Heart right ventricle (tissue), 16 donors: ENCODE results near the gene ZNF276. TPM values are rescaled to one million over a fixed set of nuclear protein-coding genes. Genes with fewer than 3 reads are reported as not detected.
"Not testable (repeated sequence)": the region's sequence is repeated elsewhere in the genome, so short reads cannot be mapped to it uniquely, and the experiment has no call there.

Source experiments
- ATAC-seq, 8 donors: fragments of 200-7000 bp; cut with Tn5 transposase; one replicate each; pipeline ENCODE4 v1.9.1; 2020; ENCODE audit warnings: mild to moderate bottlenecking in 8 of 8, moderate library complexity in 8 of 8, moderate number of reproducible peaks in 1 of 8
- DNase-seq, 2 donors: peaks; one replicate each; pipeline ENCODE4 v3.0.0-alpha.2; 2020
- H3K27ac ChIP-seq, 10 donors: fragments of 200-600 bp; sonication (generic) in 2 of 10; one replicate each; pipeline versions ENCODE4 v1.5.0 to v1.8.0; 2020 to 2022; ENCODE audit warnings: mild to moderate bottlenecking in 3 of 10
- H3K27me3 ChIP-seq, 7 donors: fragments of 200-600 bp; one replicate each; pipeline ENCODE4 v1.8.0; 2021 to 2022; ENCODE audit warnings: mild to moderate bottlenecking in 2 of 7
- H3K36me3 ChIP-seq, 9 donors: fragments of 200-600 bp; sonication (generic) in 1 of 9; one replicate each; pipeline versions ENCODE4 v1.5.0 to v1.8.0; 2020 to 2022; ENCODE audit warnings: mild to moderate bottlenecking in 2 of 9
- H3K4me1 ChIP-seq, 9 donors: fragments of 200-600 bp; sonication (generic) in 1 of 9; one replicate each; pipeline versions ENCODE4 v1.5.0 to v1.8.0; 2020 to 2022; ENCODE audit warnings: mild to moderate bottlenecking in 4 of 9
- H3K4me3 ChIP-seq, 10 donors: fragments of 200-600 bp; sonication (generic) in 2 of 10; one replicate each; pipeline versions ENCODE4 v1.5.0 to v1.8.0; 2020 to 2022; ENCODE audit warnings: mild to moderate bottlenecking in 7 of 10, moderate library complexity in 2 of 10
- H3K9me3 ChIP-seq, 11 donors: fragments of 200-600 bp in 10 of 11; sonication (generic) in 2 of 11; one replicate each; pipeline versions ENCODE4 v1.5.0 to v1.8.0; 2013 to 2022; ENCODE audit warnings: mild to moderate bottlenecking in 2 of 11, control low read depth in 1 of 11, moderate library complexity in 1 of 11
- WGBS, 2 donors: extraction: QIAGEN DNeasy Blood & Tissue Kit; methylation state at CpG; one replicate each; pipeline ENCODE4 v1.1.7; 2013; ENCODE audit warnings: inconsistent platforms in 1 of 2; 5-methylcytosine and 5-hydroxymethylcytosine counted together
- intact Hi-C, 10 donors: fragments of 100-400 bp; cut with DNase I; formaldehyde crosslinking; loops; one replicate each; pipeline versions ENCODE4 v1.11.1 to v1.14.2; 2022
- polyA plus RNA-seq, 2 donors: library from polyadenylated mRNA; stranded (reverse); fragments of 200-250 nt; gene quantifications; one replicate each; pipeline ENCODE4 v1.2.3, GENCODE V29; 2013
- total RNA-seq, 10 donors: library from RNA; stranded (reverse); fragmentation: NEBNext Ultra II Directional in 3 of 10; extraction: Animal tissue kit (Norgen Biotek cat#: 25700) in 3 of 10; gene quantifications; one replicate each; pipeline versions ENCODE4 v1.2.1 to v1.2.4, GENCODE V29; 2021 to 2023
- TF ChIP-seq, protein P1 (sequence below), 9 donors: fragments of 200-600 bp; sonication (generic) in 2 of 9; IDR thresholded peaks; one replicate each; pipeline versions ENCODE4 v1.5.0 to v1.8.0; 2021 to 2022; ENCODE audit warnings: antibody characterized with exemption in 9 of 9, mild to moderate bottlenecking in 5 of 9, moderate library complexity in 1 of 9
- donor health status: Arrhythmogenic right ventricular cardiomyopathy.
- donor health status: ischemic (EF 13 %, LVEDD 7.1; RV severe dilation, severe dysfunction).
- donor health status: healthy with polysubstance abuse.
- donor health status: DM: no; HTN: yes; CAD: no.
- donor health status: DM: no; HTN: no; CAD: no.
- donor health status: ischemic (EF 25% LVEDD 6.9; RV normal size, moderate dysfunction).
- donor health status: ischemic (EF 25% LVEDD 5.7; RV mildly dilated, moderate dysfunction).
- donor health status: healthy.
- donor health status: DM: yes; HTN: yes; CAD: no.
- donor health status: Ischemic cardiomyopathy.
- donor health status: ischemic (EF 35%, LVEDD 5.7; RV mildly dilated, moderate dysfunction).
- donor health status: nonischemic (EF 11% LVEDD 7.7; RV severe dilation, severe dysfunction).
- donor health status: DM: yes; HTN: yes; CAD: no.
- donor health status: PGD.
- donor health status: ischemic (EF 29% LVEDD 5.4; RV normal size, mild dysfunction).
- donor health status: nonischemic (EF 23%, LVEDD 6.1; RV moderate dilation, normal function).

The ZNF276 gene
- total and polyA plus RNA-seq, 12 donors, result 8.2 to 29.3 (median 12.8) TPM

- Histone ChIP-seq H3K9me3 (no peaks in the 10 kb centered on the region), H3K27me3 (no peaks in the 10 kb centered on the region), H3K36me3 (peaks cover 0 to 21% (median 0%) of the 10 kb centered on the region in 9 donors), H3K4me1 (peaks cover 0 to 34% (median 0%) of the 10 kb centered on the region in 9 donors), H3K4me3 (peak overlapping the region in 3 of 10 donors; percentile 5 to 46 (median 15)), H3K27ac (peak overlapping the region in 2 of 10 donors; percentile 35 to 87)
- TF ChIP-seq, protein P1, sequence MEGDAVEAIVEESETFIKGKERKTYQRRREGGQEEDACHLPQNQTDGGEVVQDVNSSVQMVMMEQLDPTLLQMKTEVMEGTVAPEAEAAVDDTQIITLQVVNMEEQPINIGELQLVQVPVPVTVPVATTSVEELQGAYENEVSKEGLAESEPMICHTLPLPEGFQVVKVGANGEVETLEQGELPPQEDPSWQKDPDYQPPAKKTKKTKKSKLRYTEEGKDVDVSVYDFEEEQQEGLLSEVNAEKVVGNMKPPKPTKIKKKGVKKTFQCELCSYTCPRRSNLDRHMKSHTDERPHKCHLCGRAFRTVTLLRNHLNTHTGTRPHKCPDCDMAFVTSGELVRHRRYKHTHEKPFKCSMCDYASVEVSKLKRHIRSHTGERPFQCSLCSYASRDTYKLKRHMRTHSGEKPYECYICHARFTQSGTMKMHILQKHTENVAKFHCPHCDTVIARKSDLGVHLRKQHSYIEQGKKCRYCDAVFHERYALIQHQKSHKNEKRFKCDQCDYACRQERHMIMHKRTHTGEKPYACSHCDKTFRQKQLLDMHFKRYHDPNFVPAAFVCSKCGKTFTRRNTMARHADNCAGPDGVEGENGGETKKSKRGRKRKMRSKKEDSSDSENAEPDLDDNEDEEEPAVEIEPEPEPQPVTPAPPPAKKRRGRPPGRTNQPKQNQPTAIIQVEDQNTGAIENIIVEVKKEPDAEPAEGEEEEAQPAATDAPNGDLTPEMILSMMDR (IDR thresholded peaks at IDR 0.05), result no peak
- intact Hi-C loops, result loop anchor here in 1 of 10 donors (2.0 to 5.0 kb wide), 2 partner anchors 317 to 334 kb away; no protein-coding TSS in a partner anchor
- peak in 7 of 8 donors; percentile 51 to 82 (median 72) for ATAC-seq
- WGBS, 2 donors, result 84 to 92% methylated on average over 18 of the region's 18 CpGs
- peak in 1 of 2 donors; percentile 26 for DNase-seq
These were observed 43.4 kb downstream of the ZNF276 start for GRCh38 chr16:89764711-89765201.

DNA sequence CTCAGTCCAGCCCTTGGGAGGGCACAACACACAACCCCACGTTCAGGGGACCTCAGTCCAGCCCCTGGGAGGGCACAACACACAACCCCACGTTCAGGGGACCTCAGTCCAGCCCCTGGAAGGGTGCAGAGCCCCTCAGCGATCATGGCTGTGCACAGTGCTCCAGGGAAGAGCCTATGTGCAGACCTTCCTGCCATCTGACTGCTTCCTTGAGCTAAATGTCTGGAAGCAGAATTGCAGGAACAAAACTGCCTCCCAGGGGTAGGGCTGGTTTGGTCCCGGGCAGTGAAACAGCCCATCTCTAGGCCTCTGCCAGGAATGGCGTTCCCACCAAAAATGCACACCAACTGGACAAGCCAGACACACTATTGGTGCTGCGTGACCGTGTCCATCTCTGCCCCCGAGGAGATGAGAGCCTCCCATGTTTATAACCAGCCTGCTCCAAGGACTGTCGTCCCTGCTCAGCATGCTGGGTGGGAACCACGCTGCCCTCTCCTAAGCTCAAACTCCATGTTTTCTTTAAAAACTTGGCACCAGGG, 44.0 kb downstream of the ZNF276 start:
- Histone ChIP-seq H3K27me3 (no peaks in the 10 kb centered on the region), H3K36me3 (peaks cover 0 to 25% (median 0%) of the 10 kb centered on the region in 9 donors), H3K9me3 (no peaks in the 10 kb centered on the region), H3K4me1 (peaks cover 0 to 34% (median 0%) of the 10 kb centered on the region in 9 donors), H3K4me3 (peak overlapping the region in 1 of 10 donors; percentile 46), H3K27ac (peak overlapping the region in 2 of 10 donors; percentile 35 to 87)
- ATAC-seq, result peak in 1 of 8 donors; percentile 31
- TF ChIP-seq, protein P1 (IDR thresholded peaks at IDR 0.05), result no peak
- DNase-seq, result no peak
- 82 to 85% methylated on average over 10 of the region's 10 CpGs for WGBS, 2 donors
- intact Hi-C loops, result loop anchor here in 1 of 10 donors (2.0 kb wide), 1 partner anchor 335 kb away; no protein-coding TSS in a partner anchor

- ATAC-seq (no peak), DNase-seq (no peak)
- Histone ChIP-seq H3K27ac (no peak overlapping the region), H3K9me3 (no peaks in the 10 kb centered on the region), H3K4me3 (no peak overlapping the region), H3K27me3 (no peaks in the 10 kb centered on the region), H3K36me3 (peaks cover 0 to 50% (median 0%) of the 10 kb centered on the region in 9 donors), H3K4me1 (peaks cover 0 to 2% (median 0%) of the 10 kb centered on the region in 9 donors)
- TF ChIP-seq, protein P1 (IDR thresholded peaks at IDR 0.05), result no peak
- intact Hi-C loops, result no loop called here
- 95 to 97% methylated on average over 16 of the region's 16 CpGs for WGBS, 2 donors
These were observed 49.0 kb downstream of the ZNF276 start for GRCh38 chr16:89770367-89770766.

GRCh38 chr16:89775223-89775622, 53.9 kb downstream of the ZNF276 start:
- Histone ChIP-seq H3K36me3 (peaks cover 0 to 59% (median 0%) of the 10 kb centered on the region in 9 donors), H3K4me3 (no peak overlapping the region), H3K4me1 (no peaks in the 10 kb centered on the region), H3K27ac (no peak overlapping the region), H3K9me3 (no peaks in the 10 kb centered on the region), H3K27me3 (no peaks in the 10 kb centered on the region)
- TF ChIP-seq, protein P1 (IDR thresholded peaks at IDR 0.05), result no peak
- intact Hi-C loops, result no loop called here
- DNase-seq, result no peak
- ATAC-seq, result no peak
- 96 to 97% methylated on average over 13 of the region's 13 CpGs for WGBS, 2 donors

- H3K4me3 ChIP-seq, H3K4me1 ChIP-seq, H3K27me3 ChIP-seq, ATAC-seq, intact Hi-C loops, H3K27ac ChIP-seq, DNase-seq, H3K9me3 ChIP-seq: not testable (repeated sequence)
- H3K36me3 ChIP-seq, result peaks cover 0 to 38% (median 0%) of the 10 kb centered on the region in 9 donors
- 97 to 100% methylated on average over 5 of the region's 5 CpGs for WGBS, 2 donors
These were observed 56.9 kb downstream of the ZNF276 start for GRCh38 chr16:89778211-89778610.
